ENCODE data around the gene PPP2R2C.

DNA sequence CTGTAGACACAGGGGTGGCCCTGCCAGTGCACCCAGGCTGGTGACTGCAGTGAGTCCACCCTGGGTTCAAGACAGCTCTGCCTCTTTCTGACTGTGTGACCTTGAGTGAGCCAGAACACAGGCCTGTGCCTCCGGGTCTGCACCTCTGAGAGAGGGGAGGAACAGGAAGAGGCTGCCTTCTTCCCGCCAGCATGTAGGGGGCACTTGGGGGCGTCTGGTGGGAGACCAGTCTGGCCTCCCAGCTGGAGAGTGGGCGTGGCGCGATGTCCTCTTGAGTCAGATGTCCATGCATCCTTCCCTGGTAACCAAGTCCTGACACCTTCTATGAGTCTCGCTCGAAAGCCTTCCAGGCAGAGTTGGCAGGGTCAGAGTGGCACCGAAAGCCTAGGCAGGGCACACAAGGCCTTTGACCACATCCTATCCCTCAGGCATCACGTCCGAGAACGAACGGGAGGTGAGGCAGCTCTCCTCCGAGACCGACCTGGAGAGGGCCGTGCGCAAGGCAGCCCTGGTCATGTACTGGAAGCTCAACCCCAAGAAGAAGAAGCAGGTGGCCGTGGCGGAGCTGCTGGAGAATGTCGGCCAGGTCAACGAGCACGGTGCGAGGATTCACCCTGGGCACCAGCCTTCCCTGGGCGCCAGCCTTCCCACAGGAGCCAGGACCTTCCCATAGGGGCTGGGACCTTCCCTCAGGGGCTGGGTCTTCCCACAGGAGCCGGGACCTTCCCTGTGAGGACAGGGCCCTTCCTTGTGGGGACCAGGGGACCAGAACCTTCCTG lies 181.5 kb downstream of the PPP2R2C start:
- TF ChIP-seq, protein P1, sequence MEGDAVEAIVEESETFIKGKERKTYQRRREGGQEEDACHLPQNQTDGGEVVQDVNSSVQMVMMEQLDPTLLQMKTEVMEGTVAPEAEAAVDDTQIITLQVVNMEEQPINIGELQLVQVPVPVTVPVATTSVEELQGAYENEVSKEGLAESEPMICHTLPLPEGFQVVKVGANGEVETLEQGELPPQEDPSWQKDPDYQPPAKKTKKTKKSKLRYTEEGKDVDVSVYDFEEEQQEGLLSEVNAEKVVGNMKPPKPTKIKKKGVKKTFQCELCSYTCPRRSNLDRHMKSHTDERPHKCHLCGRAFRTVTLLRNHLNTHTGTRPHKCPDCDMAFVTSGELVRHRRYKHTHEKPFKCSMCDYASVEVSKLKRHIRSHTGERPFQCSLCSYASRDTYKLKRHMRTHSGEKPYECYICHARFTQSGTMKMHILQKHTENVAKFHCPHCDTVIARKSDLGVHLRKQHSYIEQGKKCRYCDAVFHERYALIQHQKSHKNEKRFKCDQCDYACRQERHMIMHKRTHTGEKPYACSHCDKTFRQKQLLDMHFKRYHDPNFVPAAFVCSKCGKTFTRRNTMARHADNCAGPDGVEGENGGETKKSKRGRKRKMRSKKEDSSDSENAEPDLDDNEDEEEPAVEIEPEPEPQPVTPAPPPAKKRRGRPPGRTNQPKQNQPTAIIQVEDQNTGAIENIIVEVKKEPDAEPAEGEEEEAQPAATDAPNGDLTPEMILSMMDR (IDR thresholded peaks at IDR 0.05; ENCODE audit: borderline replicate concordance, extremely low read depth, low read length, poor library complexity, severe bottlenecking) = no peak
- TF ChIP-seq EZH2 (IDR thresholded peaks at IDR 0.05; ENCODE audit: borderline replicate concordance, low read depth, low read length, severe bottlenecking) = no peak
